Measurements from ENCODE around the gene SAFB. TPM values are rescaled to one million over a fixed set of nuclear protein-coding genes. Genes with fewer than 3 reads are reported as not detected.

Gene SAFB
- total RNA-seq, 1 donor from 2014 or later: 139 TPM

GRCh38 chr19:5619946-5620345 is 2.9 kb upstream of the SAFB start:
- no peaks in the 10 kb centered on the region for H3K9me3 Mint-ChIP-seq
- TF ChIP-seq, protein P1, sequence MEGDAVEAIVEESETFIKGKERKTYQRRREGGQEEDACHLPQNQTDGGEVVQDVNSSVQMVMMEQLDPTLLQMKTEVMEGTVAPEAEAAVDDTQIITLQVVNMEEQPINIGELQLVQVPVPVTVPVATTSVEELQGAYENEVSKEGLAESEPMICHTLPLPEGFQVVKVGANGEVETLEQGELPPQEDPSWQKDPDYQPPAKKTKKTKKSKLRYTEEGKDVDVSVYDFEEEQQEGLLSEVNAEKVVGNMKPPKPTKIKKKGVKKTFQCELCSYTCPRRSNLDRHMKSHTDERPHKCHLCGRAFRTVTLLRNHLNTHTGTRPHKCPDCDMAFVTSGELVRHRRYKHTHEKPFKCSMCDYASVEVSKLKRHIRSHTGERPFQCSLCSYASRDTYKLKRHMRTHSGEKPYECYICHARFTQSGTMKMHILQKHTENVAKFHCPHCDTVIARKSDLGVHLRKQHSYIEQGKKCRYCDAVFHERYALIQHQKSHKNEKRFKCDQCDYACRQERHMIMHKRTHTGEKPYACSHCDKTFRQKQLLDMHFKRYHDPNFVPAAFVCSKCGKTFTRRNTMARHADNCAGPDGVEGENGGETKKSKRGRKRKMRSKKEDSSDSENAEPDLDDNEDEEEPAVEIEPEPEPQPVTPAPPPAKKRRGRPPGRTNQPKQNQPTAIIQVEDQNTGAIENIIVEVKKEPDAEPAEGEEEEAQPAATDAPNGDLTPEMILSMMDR (IDR thresholded peaks at IDR 0.05; ENCODE audit: unreplicated experiment): no peak
- H3K27me3 Mint-ChIP-seq (ENCODE audit: low read depth): no peaks in the 10 kb centered on the region
- peaks cover 21% of the 10 kb centered on the region for H3K36me3 Mint-ChIP-seq
- no peak overlapping the region for H3K27ac Mint-ChIP-seq
- H3K4me3 Mint-ChIP-seq: no peak overlapping the region
- DNase-seq (ENCODE audit: low spot score in 2 of 2, unreplicated experiment in 2 of 2): no peak
- H3K4me1 Mint-ChIP-seq: peaks cover 27% of the 10 kb centered on the region

DNA sequence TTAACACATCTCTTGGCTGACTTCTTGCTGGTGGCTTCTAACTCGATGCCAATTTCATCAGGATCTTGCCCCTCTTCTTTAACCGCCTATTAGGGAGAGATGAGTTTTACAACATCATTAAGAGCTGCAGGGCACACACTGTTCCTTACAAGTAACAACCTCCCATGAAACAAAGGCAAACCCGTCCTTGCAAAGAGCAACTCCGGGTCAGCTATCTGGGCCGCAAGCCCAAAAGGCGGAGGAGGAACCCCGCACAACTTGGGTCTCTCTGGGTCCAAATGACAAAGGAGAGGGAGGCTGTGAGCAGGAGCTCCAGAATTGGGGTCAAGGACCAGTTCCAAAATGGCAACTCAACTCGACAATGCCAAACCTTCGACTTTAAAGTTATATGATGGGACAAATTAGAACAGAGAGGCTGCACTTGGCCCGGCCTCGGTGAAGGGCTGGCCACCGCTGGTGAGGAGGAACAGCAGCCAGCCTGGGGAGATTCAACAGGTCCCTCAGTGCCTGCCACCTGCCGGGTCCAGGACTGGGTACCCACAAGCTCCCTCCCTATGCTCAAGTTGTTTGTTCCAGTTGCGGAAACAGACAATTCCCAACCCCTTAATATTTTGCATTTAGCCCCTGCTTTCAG is 1.5 kb upstream of the SAFB start:
- Mint-ChIP-seq H3K36me3 (peaks cover 15% of the 10 kb centered on the region), H3K27me3 (ENCODE audit: low read depth) (no peaks in the 10 kb centered on the region), H3K4me1 (peaks cover 41% of the 10 kb centered on the region), H3K4me3 (peak overlapping the region; percentile 100), H3K27ac (peak overlapping the region; percentile 92), H3K9me3 (no peaks in the 10 kb centered on the region)
- TF ChIP-seq, protein P1 (IDR thresholded peaks at IDR 0.05; ENCODE audit: unreplicated experiment): no peak
- no peak for DNase-seq (ENCODE audit: low spot score in 2 of 2, unreplicated experiment in 2 of 2)

DNA sequence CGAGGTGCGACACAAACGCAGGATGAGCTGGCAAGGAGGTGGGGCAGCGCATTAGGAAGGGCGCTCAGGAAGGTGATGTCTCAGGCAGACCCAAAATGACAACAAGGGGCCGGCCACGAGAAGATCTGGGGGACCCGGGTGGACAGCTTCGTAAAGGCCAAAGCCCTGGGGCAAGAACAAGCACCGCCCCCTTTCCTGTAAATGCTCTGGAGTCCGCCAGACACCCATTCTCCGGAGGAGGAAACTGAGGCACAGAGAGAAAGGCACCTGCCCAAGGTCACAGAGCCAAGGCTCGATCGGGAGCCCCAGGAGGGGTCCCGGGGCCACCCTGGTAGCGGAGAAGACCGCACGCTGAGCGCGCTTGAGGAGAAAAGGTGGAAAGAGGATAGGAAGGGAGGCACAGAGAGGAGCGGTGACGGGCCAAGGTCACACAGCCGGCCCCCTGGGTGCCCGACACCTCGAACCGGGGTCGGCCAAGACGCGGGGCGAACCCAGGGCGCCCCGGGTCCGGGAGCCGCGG is 878 bp upstream of the SAFB start:
- Mint-ChIP-seq H3K36me3 (peaks cover 18% of the 10 kb centered on the region), H3K4me3 (peak overlapping the region; percentile 100), H3K27ac (peak overlapping the region; percentile 92), H3K4me1 (peaks cover 43% of the 10 kb centered on the region), H3K9me3 (no peaks in the 10 kb centered on the region), H3K27me3 (ENCODE audit: low read depth) (no peaks in the 10 kb centered on the region)
- peak in 1 of 2 experiments; percentile 43 for DNase-seq (ENCODE audit: low spot score in 2 of 2, unreplicated experiment in 2 of 2)
- TF ChIP-seq, protein P1 (IDR thresholded peaks at IDR 0.05; ENCODE audit: unreplicated experiment): no peak

DNA sequence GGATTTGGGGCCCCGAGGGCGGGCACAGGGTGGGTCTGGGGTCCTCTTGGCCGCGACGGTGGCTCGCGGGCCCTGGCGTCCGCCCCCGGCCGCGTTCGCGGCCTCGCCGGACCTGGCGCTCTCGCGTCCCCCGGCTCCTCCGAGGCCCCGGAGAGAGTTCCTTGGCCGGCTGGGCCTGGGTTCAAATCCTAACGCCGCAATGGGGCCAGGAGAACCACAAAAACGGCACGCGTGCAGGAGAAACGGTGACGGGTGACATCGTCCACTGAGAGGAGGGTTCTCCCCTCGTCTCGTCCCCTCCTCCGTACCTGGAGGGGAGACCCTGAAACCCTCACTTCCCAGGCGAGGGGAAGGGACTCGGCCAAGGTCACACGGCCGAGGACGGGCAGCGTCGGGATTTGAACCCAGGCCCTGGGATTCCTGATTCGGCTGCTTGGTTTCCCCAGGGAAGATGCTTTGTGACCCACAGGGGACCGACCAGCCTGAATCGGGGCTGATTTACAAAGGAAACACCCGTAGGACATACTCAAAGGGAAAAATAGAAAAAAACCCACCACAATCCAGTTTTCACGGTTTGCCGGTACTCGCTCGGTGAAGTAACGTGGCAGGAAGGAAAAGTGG is 624 bp downstream of the SAFB start:
- peak in 1 of 2 experiments; percentile 40 for DNase-seq (ENCODE audit: low spot score in 2 of 2, unreplicated experiment in 2 of 2)

GRCh38 chr19:5624018-5624663 is 1.3 kb downstream of the SAFB start:
- H3K27me3 Mint-ChIP-seq (ENCODE audit: low read depth): no peaks in the 10 kb centered on the region
- peak in 1 of 2 experiments; percentile 38 for DNase-seq (ENCODE audit: low spot score in 2 of 2, unreplicated experiment in 2 of 2)
- H3K36me3 Mint-ChIP-seq: peaks cover 21% of the 10 kb centered on the region
- peak overlapping the region; percentile 96 for H3K27ac Mint-ChIP-seq
- TF ChIP-seq, protein P1 (IDR thresholded peaks at IDR 0.05; ENCODE audit: unreplicated experiment): no peak
- H3K4me3 Mint-ChIP-seq: peak overlapping the region; percentile 100
- no peaks in the 10 kb centered on the region for H3K9me3 Mint-ChIP-seq
- peaks cover 48% of the 10 kb centered on the region for H3K4me1 Mint-ChIP-seq

More for the DNA sequence above, 624 bp downstream of the SAFB start:
- Mint-ChIP-seq H3K9me3 (no peaks in the 10 kb centered on the region), H3K4me1 (peaks cover 48% of the 10 kb centered on the region), H3K27ac (peak overlapping the region; percentile 100), H3K36me3 (peaks cover 15% of the 10 kb centered on the region), H3K4me3 (peak overlapping the region; percentile 100), H3K27me3 (ENCODE audit: low read depth) (no peaks in the 10 kb centered on the region)
- TF ChIP-seq, protein P1 (IDR thresholded peaks at IDR 0.05; ENCODE audit: unreplicated experiment): no peak
